Fibroblast of the aortic adventitia (primary cell): ENCODE results near the gene PCED1B. TPM values are rescaled to one million over a fixed set of nuclear protein-coding genes. Genes with fewer than 3 reads are reported as not detected.
A peak's percentile ranks its signal among the peaks of the same experiment; 100 is the strongest.

Experiments
- DNase-seq: peaks from one replicate; pipeline ENCODE4 v3.0.0-alpha.2; 2010; ENCODE audit warnings: low read depth
- H3K4me3 ChIP-seq: 2 replicates; pipeline ENCODE4 v1.5.1; 2011; ENCODE audit warnings: low read depth, mild to moderate bottlenecking, control low read depth, low read length, moderate library complexity
- total RNA-seq: library from RNA; depleted of rRNA; stranded (reverse); fragments of >200 nt; gene quantifications from 2 replicates; pipeline ENCODE4 v1.2.3, GENCODE V29; 2012; ENCODE audit warnings: low replicate concordance
- TF ChIP-seq, protein P1 (sequence below): IDR thresholded peaks from 2 replicates; pipeline ENCODE4 v1.5.1; 2011; ENCODE audit warnings: mild to moderate bottlenecking, low read length, control low read depth, inconsistent platforms; ENCODE audit not compliant: insufficient read depth

Gene PCED1B
- total RNA-seq, 1 donor: 0.27 TPM

- TF ChIP-seq, protein P1, sequence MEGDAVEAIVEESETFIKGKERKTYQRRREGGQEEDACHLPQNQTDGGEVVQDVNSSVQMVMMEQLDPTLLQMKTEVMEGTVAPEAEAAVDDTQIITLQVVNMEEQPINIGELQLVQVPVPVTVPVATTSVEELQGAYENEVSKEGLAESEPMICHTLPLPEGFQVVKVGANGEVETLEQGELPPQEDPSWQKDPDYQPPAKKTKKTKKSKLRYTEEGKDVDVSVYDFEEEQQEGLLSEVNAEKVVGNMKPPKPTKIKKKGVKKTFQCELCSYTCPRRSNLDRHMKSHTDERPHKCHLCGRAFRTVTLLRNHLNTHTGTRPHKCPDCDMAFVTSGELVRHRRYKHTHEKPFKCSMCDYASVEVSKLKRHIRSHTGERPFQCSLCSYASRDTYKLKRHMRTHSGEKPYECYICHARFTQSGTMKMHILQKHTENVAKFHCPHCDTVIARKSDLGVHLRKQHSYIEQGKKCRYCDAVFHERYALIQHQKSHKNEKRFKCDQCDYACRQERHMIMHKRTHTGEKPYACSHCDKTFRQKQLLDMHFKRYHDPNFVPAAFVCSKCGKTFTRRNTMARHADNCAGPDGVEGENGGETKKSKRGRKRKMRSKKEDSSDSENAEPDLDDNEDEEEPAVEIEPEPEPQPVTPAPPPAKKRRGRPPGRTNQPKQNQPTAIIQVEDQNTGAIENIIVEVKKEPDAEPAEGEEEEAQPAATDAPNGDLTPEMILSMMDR: no peak
- DNase-seq: no peak
- no peak overlapping the region for H3K4me3 ChIP-seq
Observed at GRCh38 chr12:47067176-47067575, 12.2 kb upstream of the PCED1B start.

GRCh38 chr12:47067771-47068431, 11.5 kb upstream of the PCED1B start:
- TF ChIP-seq, protein P1: no peak
- DNase-seq: no peak
- no peak overlapping the region for H3K4me3 ChIP-seq

DNA sequence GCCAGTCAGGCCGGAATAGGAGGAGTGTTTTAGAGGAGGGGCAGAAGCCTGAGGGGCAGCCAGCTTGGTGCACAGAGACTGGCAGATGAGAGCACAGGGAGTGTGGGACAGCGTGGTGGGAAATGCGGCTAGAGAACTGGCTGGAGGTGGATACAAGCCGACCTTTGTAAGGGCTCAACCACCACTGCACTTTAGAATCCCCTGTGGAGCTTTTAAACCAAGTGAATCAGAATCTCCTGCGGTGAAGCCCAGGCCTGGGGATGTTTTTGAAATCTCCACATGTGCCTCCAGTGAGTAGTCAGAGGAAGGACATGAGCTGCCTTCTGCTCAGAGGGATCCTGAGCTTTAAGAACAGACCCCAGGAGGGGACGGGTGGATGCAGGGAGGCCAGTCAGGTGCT, 10.9 kb upstream of the PCED1B start:
- DNase-seq: no peak
- H3K4me3 ChIP-seq: no peak overlapping the region
- TF ChIP-seq, protein P1: no peak

- TF ChIP-seq, protein P1: no peak
- no peak overlapping the region for H3K4me3 ChIP-seq
- no peak for DNase-seq
Observed at GRCh38 chr12:47070310-47070709, 9.1 kb upstream of the PCED1B start.

DNA sequence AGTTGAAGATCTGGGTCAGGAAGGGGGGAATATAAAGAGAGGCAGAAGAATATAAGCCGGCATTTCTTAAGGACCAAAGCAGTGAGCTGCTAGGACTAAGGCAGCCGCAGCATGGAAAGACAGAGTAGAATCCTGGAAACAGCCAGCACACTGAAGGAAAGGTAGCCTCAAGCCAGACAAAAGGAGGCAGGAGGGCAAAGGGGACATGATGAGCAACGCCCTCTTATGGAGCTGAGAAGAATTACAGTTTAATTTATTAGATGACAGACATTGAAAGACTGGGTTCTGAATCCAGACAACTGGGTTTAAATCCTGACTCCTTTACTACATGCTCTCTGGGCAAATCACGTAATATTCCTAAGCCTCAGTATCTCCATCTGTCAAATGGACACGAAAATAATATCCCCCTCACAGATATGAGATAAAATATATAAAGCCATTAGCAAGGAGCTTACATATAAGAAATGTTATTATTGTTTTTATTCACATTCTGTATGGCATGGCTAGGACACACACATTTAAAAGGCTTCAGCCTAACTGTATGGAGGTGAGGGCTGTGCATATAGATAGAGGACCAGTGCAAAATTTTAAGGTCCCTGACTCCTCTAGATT, 8.1 kb upstream of the PCED1B start:
- H3K4me3 ChIP-seq: no peak overlapping the region
- no peak for DNase-seq
- TF ChIP-seq, protein P1: peak; percentile 39

DNA sequence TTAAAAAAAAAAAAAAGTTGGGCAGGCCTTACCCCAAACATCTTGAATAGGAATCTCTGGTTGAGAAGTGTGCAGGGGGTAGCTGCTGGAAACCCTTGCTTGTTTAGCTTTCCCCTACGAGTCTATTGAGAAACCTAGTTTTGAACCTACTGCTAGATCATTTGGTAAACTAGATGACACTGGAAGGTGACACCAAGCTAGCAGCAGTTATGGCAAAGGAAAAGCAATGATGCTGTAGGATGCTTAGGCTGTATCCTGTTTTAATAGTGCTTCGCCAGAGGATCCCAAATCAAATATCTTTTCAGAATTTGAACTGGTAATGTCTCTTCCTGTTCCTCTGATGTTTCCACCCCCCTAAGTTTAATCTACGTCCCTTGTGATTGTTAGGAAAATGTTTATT, 5.5 kb upstream of the PCED1B start:
- no peak for DNase-seq
- TF ChIP-seq, protein P1: no peak
- no peak overlapping the region for H3K4me3 ChIP-seq
